Trophoblast cell (in vitro differentiated cells and primary cell): ENCODE measurements around the gene TANGO6. TPM values are rescaled to one million over a fixed set of nuclear protein-coding genes. Genes with fewer than 3 reads are reported as not detected.
A peak's percentile ranks its signal among the peaks of the same experiment; 100 is the strongest.

Experiments used
- DNase-seq, 2 donors: peaks; one replicate each; pipeline ENCODE4 v3.0.0-alpha.2; 2016
- H2AFZ ChIP-seq: 2 replicates; pipeline ENCODE4 v1.6.1; 2013; ENCODE audit warnings: low read length, moderate library complexity, mild to moderate bottlenecking; ENCODE audit not compliant: insufficient read depth, poor library complexity
- H2AK5ac ChIP-seq: 2 replicates; pipeline ENCODE4 v1.6.1; 2013; ENCODE audit warnings: mild to moderate bottlenecking, low read length
- H2BK120ac ChIP-seq: 2 replicates; pipeline ENCODE4 v1.6.1; 2013; ENCODE audit warnings: low read length, mild to moderate bottlenecking, moderate library complexity; ENCODE audit not compliant: insufficient read depth, poor library complexity
- H2BK12ac ChIP-seq: 2 replicates; pipeline ENCODE4 v1.6.1; 2013; ENCODE audit warnings: mild to moderate bottlenecking, low read length, moderate library complexity
- H2BK5ac ChIP-seq: 2 replicates; pipeline ENCODE4 v1.6.1; 2013; ENCODE audit warnings: low read length, low read depth, moderate library complexity, mild to moderate bottlenecking; ENCODE audit not compliant: poor library complexity
- H3K14ac ChIP-seq: 2 replicates; pipeline ENCODE4 v1.6.1; 2013; ENCODE audit warnings: mild to moderate bottlenecking, low read length
- H3K18ac ChIP-seq: 2 replicates; pipeline ENCODE4 v1.6.1; 2013; ENCODE audit warnings: mild to moderate bottlenecking, low read length
- H3K23ac ChIP-seq: 2 replicates; pipeline ENCODE4 v1.6.1; 2013; ENCODE audit warnings: low read length
- H3K27ac ChIP-seq: 2 replicates; pipeline ENCODE4 v1.5.1; 2013; ENCODE audit warnings: low read depth, mild to moderate bottlenecking, inconsistent platforms, low read length, moderate library complexity
- H3K27me3 ChIP-seq: 2 replicates; pipeline ENCODE4 v1.6.1; 2013; ENCODE audit warnings: inconsistent platforms, mild to moderate bottlenecking, low read length, moderate library complexity; ENCODE audit not compliant: insufficient read depth
- H3K36me3 ChIP-seq, 2 experiments: 1 replicate in 1 of 2; 2 replicates in 1 of 2; pipeline ENCODE4 v1.6.1; 2013; ENCODE audit warnings: low read length in 2 of 2, mild to moderate bottlenecking in 2 of 2, moderate library complexity in 1 of 2; ENCODE audit not compliant: insufficient read depth in 2 of 2, control insufficient read depth in 1 of 2
- H3K4ac ChIP-seq: 2 replicates; pipeline ENCODE4 v1.6.1; 2013; ENCODE audit warnings: low read depth, mild to moderate bottlenecking, low read length, moderate library complexity
- H3K4me1 ChIP-seq, 2 experiments: 1 replicate in 1 of 2; 2 replicates in 1 of 2; pipeline ENCODE4 v1.6.1; 2013; ENCODE audit warnings: low read length in 2 of 2, mild to moderate bottlenecking in 2 of 2, moderate library complexity in 1 of 2; ENCODE audit not compliant: insufficient read depth in 2 of 2, control insufficient read depth in 1 of 2
- H3K4me2 ChIP-seq: 2 replicates; pipeline ENCODE4 v1.6.1; 2013; ENCODE audit warnings: inconsistent platforms, mild to moderate bottlenecking, low read length, moderate library complexity
- H3K4me3 ChIP-seq: 2 replicates; pipeline ENCODE4 v1.5.1; 2013; ENCODE audit warnings: mild to moderate bottlenecking, low read depth, low read length, inconsistent platforms
- H3K79me1 ChIP-seq: one replicate; pipeline ENCODE4 v1.6.1; 2013; ENCODE audit warnings: low read length
- H3K79me2 ChIP-seq: 2 replicates; pipeline ENCODE4 v1.6.1; 2013; ENCODE audit warnings: low read length, mild to moderate bottlenecking; ENCODE audit not compliant: control insufficient read depth, insufficient read depth, poor library complexity
- H3K9ac ChIP-seq: 2 replicates; pipeline ENCODE4 v1.6.1; 2013; ENCODE audit warnings: mild to moderate bottlenecking, low read length
- H3K9me3 ChIP-seq: 2 replicates; pipeline ENCODE4 v1.6.1; 2013; ENCODE audit warnings: low read depth, mild to moderate bottlenecking, control low read depth, inconsistent platforms, low read length; ENCODE audit not compliant: insufficient read depth
- H4K12ac ChIP-seq: 2 replicates; pipeline ENCODE4 v1.6.1; 2013; ENCODE audit warnings: low read depth, mild to moderate bottlenecking, low read length, moderate library complexity
- H4K8ac ChIP-seq: 2 replicates; pipeline ENCODE4 v1.6.1; 2013; ENCODE audit warnings: low read depth, mild to moderate bottlenecking, low read length, moderate library complexity
- H4K91ac ChIP-seq: one replicate; pipeline ENCODE4 v1.6.1; 2013; ENCODE audit warnings: low read depth, mild to moderate bottlenecking, low read length, moderate library complexity
- WGBS: extraction: QIAGEN DNeasy Blood & Tissue Kit; methylation state at CpG from one replicate; pipeline ENCODE4 v1.1.7; 2013; ENCODE audit warnings: missing lambda C conversion rate; ENCODE audit not compliant: insufficient read length, insufficient coverage; ENCODE audit errors: extremely low coverage; 5-methylcytosine and 5-hydroxymethylcytosine counted together
- polyA plus RNA-seq: library from polyadenylated mRNA; stranded (reverse); fragments of 200-250 nt; gene quantifications from 2 replicates; pipeline ENCODE4 v1.2.3, GENCODE V29; 2013

Gene TANGO6
- polyA plus RNA-seq: 3.1 and 3.6 TPM in 2 replicates

GRCh38 chr16:68843482-68844210, at the start of gene TANGO6:
Gene TANGO6 (plus strand): TSS chr16:68843531. CDS start chr16:68843618, 87 bp downstream.
- Histone ChIP-seq H3K9ac (peak within 1 kb of the TSS; percentile 92), H3K36me3 (no peaks in the 10 kb centered on the region)

GRCh38 chr16:68798398-68798797, 44.9 kb upstream of the TANGO6 start:
- Histone ChIP-seq H4K8ac (no peak overlapping the region), H3K9ac (no peak overlapping the region), H3K27ac (peak overlapping the region; percentile 32), H3K36me3 (peaks cover 8 to 13% of the 10 kb centered on the region in 2 experiments), H3K4me2 (peak overlapping the region; percentile 43), H3K79me1 (no peaks in the 10 kb centered on the region), H2AK5ac (no peak overlapping the region), H3K9me3 (no peaks in the 10 kb centered on the region), H2BK12ac (no peak overlapping the region), H3K27me3 (no peaks in the 10 kb centered on the region), H4K12ac (no peak overlapping the region), H2AFZ (no peak overlapping the region), H2BK120ac (peak overlapping the region; percentile 7), H3K4me3 (no peak overlapping the region), H2BK5ac (no peak overlapping the region), H3K4me1 (peaks cover 0 to 9% of the 10 kb centered on the region in 2 experiments), H3K18ac (no peak overlapping the region), H3K4ac (no peak overlapping the region), H4K91ac (no peak overlapping the region), H3K79me2 (no peaks in the 10 kb centered on the region), H3K14ac (no peak overlapping the region), H3K23ac (no peak overlapping the region)
- DNase-seq: no peak
- WGBS: no CpG with 5 or more reads among the region's 2 CpGs

More at GRCh38 chr16:68843482-68844210, at the start of gene TANGO6:
- Histone ChIP-seq H2AK5ac (no peak within 1 kb of the TSS), H3K27me3 (no peaks in the 10 kb centered on the region), H3K9me3 (no peaks in the 10 kb centered on the region), H2BK5ac (peak within 1 kb of the TSS; percentile 59), H3K27ac (peak within 1 kb of the TSS; percentile 37), H4K91ac (peak within 1 kb of the TSS; percentile 82), H2BK12ac (no peak within 1 kb of the TSS), H3K23ac (no peak within 1 kb of the TSS), H3K14ac (peak within 1 kb of the TSS; percentile 91), H2BK120ac (peak within 1 kb of the TSS; percentile 81), H3K4ac (peak within 1 kb of the TSS; percentile 68), H3K79me2 (peaks cover 2% of the 10 kb centered on the region), H3K79me1 (peaks cover 5% of the 10 kb centered on the region), H4K12ac (peak within 1 kb of the TSS; percentile 68), H2AFZ (peak within 1 kb of the TSS; percentile 99), H3K18ac (peak within 1 kb of the TSS; percentile 97), H3K4me2 (peak within 1 kb of the TSS; percentile 92), H4K8ac (peak within 1 kb of the TSS; percentile 94), H3K4me1 (no peaks in the 10 kb centered on the region), H3K4me3 (peak within 1 kb of the TSS; percentile 96)
- peak; percentile 61 to 87 for DNase-seq
- no CpG with 5 or more reads among the region's 55 CpGs for WGBS

GRCh38 chr16:68800257-68800875, 43.0 kb upstream of the TANGO6 start:
- Histone ChIP-seq H3K36me3 (peaks cover 8 to 16% of the 10 kb centered on the region in 2 experiments), H2BK120ac (no peak overlapping the region), H4K12ac (no peak overlapping the region), H3K27ac (peak overlapping the region; percentile 36), H3K9me3 (no peaks in the 10 kb centered on the region), H3K79me2 (no peaks in the 10 kb centered on the region), H3K4me3 (no peak overlapping the region), H3K4me1 (peaks cover 0 to 9% of the 10 kb centered on the region in 2 experiments), H3K27me3 (no peaks in the 10 kb centered on the region), H3K79me1 (no peaks in the 10 kb centered on the region), H3K14ac (no peak overlapping the region), H3K23ac (no peak overlapping the region), H3K18ac (no peak overlapping the region), H4K91ac (no peak overlapping the region), H3K4ac (no peak overlapping the region), H2AK5ac (no peak overlapping the region), H2BK5ac (no peak overlapping the region), H3K9ac (no peak overlapping the region), H3K4me2 (peak overlapping the region; percentile 22), H2BK12ac (no peak overlapping the region), H4K8ac (no peak overlapping the region), H2AFZ (no peak overlapping the region)
- no CpG with 5 or more reads among the region's 5 CpGs for WGBS
- peak; percentile 80 to 92 for DNase-seq

GRCh38 chr16:68802190-68802589, 41.1 kb upstream of the TANGO6 start:
- Histone ChIP-seq H3K4me2 (no peak overlapping the region), H3K4me3 (no peak overlapping the region), H3K4me1 (peaks cover 0 to 10% of the 10 kb centered on the region in 2 experiments), H3K79me2 (no peaks in the 10 kb centered on the region), H3K27ac (no peak overlapping the region), H3K9me3 (no peaks in the 10 kb centered on the region), H3K79me1 (no peaks in the 10 kb centered on the region), H2AK5ac (no peak overlapping the region), H3K4ac (no peak overlapping the region), H2BK120ac (no peak overlapping the region), H2BK5ac (no peak overlapping the region), H4K91ac (no peak overlapping the region), H3K27me3 (no peaks in the 10 kb centered on the region), H2BK12ac (no peak overlapping the region), H4K8ac (no peak overlapping the region), H3K36me3 (peaks cover 8 to 16% of the 10 kb centered on the region in 2 experiments), H2AFZ (no peak overlapping the region), H3K9ac (no peak overlapping the region), H3K18ac (peak overlapping the region; percentile 17), H4K12ac (no peak overlapping the region), H3K14ac (no peak overlapping the region), H3K23ac (no peak overlapping the region)
- no CpG with 5 or more reads among the region's 7 CpGs for WGBS
- DNase-seq: peak; percentile 66 to 95
